GM21786 (cell line): Measurements from ENCODE around the gene TLE4.

ENCODE experiments used
- ATAC-seq: cut with Tn5 transposase; IDR thresholded peaks from one replicate; pipeline ENCODE4 v1.9.1; 2021; ENCODE audit not compliant: unreplicated experiment

Gene TLE4

DNA sequence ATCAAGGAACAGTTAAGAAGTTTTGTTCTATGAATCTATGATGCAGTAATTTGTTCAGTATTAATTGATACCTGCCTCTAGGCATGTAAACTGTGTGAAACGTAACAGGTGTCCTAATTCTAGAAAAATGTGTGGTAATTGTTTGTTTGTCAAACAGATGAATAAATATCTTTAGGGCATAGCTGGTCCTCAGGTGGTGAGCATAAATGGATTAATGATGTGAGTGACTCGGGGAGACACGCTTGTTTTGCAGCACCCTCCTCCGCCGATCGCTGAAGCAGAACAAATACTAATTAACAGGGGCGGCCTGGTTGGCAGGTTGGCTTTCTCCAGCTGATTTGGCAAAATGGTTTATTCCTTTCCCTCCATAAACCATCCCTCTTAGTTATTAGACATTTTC lies 88.8 kb downstream of the TLE4 start:
- no peak for ATAC-seq

DNA sequence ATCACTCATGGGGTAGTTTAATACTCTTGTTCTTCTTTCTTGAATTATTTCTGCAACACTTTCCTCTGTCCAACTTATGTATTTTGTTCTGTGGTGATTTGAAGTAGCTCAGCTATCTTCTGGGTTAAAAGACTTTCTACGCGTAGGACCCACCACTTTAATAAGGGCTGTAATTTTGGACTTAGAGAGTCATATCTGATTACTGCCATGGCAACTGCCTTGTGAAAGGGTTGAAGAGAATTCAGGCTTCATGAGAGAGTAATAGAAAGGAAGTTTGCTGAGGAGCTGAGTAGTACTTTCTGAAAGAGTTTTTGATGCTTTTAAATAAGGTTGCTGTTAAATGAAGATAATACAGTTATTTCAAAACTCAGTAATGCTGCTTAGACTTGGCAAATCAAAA lies 89.5 kb downstream of the TLE4 start:
- ATAC-seq: no peak

DNA sequence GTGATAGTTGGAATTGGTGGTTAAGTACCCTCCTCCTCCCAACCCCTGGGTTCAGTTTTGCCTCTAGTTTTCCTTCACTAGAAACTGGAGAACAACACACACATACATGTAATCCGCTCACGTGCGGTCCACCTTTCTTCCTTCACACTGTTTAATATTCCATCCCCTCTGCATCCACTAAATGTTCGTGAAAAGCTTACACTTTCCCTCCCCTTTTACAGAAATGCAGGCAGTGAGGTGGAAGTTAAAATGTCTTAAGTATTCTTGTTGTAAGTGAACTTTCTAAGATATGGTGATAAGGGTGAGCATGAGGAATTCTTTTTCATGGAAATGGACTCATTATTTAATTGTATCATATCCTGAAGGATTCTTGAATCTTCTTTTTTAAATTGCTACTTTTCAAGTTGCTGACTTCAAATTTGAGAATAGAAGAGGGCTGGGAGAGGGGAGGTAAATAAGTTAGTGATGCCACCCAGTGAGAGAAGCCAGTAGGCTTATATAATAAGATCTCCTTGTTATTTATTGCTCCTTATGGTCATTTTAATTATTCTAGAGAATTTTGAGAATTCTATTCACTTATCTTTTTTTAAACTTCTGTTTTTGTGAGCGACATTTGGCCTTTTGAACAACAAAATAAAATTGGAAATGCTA lies 90.2 kb downstream of the TLE4 start:
- ATAC-seq: no peak

DNA sequence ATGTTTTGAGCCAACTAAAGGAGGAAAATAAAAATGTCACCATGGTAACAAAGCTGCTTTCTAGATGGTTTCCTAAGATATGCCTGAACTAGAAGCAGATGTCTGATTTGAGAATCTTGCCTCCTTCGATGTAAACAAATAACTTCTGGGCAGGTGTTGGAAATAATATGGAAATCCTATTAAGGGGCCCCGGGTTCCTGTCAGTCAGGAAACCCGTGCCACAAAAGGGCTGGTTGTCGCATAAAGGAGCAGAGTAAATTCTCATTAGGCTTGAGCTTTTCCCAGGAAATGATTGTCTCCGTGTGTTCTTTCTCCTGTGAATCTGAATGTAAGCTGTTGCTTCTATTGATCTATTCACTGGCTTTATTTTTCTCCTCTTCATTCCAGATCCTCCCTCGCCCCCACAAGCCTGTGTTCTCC lies 90.8 kb downstream of the TLE4 start:
- ATAC-seq: no peak

GRCh38 chr9:79663300-79663699 lies 91.5 kb downstream of the TLE4 start:
- no peak for ATAC-seq

GRCh38 chr9:79663878-79664277 lies 92.1 kb downstream of the TLE4 start:
- ATAC-seq: no peak

GRCh38 chr9:79664375-79664831 lies 92.6 kb downstream of the TLE4 start:
- ATAC-seq: no peak

DNA sequence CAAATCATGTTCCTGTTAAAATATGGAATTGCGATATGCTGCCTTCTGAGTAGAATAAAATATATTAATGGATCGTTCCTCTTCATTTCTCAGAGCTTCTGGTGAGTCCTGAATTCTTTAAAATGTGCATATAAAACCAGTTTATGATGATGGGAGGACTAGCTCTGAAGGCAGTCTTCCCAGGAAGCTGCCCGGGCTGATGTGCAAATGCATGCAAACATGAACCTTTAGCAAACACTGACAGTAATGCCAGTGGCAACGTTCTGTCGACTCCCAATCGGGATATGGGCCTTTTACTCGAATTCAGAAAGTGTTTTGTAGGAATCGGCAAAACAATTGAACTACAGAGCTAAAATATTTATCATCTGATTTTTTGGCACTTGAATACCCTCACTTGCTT lies 93.6 kb downstream of the TLE4 start:
- no peak for ATAC-seq

DNA sequence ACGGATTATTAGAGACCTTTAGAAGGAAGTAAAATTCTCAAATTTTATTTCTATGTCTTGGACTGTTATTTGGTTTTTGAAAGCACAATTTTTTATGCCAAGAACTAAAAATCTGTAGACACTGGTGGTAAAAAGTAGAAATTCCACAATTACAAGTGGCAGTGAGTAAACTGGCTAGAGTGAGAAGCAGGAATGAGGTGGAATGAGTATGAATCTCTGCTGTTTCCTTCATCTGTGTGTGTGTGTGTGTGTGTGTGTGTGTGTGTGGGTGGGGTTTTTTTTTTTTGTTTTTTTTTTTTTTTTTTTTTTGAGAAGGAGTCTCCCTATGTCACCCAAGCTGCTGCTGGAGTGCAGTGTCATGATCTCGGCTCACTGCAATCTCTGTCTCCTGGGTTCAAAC lies 94.2 kb downstream of the TLE4 start:
- no peak for ATAC-seq

DNA sequence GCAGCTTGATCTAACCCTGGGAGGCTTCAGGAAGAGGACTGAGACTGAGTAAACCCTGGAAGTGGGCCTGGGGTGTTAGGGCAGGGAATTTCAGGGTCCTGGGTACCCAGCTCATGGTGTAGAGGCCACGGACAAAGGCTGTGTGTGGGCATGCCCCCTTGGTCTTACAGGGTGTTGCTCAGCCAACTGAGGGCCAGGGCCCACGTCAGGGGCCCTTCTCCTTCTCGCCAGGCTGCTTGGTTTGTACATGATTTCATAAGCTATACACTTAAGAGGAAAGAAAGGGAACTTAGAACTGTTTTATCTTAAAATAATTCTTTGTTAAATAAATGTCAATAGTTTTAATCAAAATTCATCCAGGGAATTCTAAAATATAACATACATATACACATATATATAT lies 95.4 kb downstream of the TLE4 start:
- no peak for ATAC-seq

GRCh38 chr9:79667817-79668436 lies 96.2 kb downstream of the TLE4 start:
- no peak for ATAC-seq

DNA sequence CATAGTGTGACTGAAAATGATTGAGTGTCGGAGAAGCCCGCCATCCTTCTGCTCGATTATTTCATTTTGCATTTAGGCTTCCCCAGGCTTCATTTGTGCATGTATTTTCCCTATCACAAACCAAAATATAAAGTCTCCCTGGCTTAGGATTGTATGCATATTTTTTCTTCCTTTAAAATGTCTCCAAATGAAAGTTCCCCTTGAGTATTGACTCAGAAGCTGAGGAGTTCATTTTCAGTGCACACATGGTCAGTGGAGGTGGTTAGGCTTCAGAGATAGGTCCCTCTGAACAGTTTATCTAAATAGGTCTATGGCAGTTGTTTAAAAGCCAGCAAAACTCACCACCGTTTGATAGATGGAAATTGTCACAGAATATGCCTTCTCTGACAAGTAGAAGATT lies 97.2 kb downstream of the TLE4 start:
- no peak for ATAC-seq

DNA sequence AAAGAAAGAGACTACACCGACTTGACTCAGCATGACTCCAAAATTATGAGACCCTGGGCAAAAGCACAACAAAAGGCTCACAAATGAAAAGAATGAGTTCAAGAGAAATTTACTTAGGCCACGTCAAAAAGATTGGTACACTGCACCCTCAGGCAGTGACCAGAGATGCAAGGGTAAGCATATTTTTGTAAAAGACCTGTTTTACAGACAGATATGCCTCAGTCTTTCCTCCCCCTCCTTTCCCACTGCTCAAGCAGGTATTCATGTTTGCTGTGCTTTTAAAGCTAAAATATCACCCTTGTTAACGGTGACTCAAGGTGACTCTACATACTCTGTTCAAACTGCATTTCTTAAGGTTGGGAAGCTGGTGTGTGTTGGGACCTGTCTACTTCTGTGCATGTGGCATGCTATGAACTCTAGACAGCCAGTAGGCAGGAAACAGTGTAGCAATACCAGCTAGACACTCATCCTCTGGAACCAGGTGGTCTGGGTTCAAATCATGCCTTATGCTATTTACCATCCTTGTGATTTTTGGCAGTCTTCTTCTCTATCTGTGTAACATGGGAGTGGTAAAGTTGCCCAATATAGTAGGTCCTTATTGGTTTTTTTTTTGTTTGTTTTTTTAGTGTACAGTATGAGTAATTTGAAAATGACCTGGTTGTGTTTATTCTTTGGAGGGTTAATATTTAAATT lies 98.7 kb downstream of the TLE4 start:
- no peak for ATAC-seq

GRCh38 chr9:79671558-79671957 lies 99.8 kb downstream of the TLE4 start:
- ATAC-seq: no peak

DNA sequence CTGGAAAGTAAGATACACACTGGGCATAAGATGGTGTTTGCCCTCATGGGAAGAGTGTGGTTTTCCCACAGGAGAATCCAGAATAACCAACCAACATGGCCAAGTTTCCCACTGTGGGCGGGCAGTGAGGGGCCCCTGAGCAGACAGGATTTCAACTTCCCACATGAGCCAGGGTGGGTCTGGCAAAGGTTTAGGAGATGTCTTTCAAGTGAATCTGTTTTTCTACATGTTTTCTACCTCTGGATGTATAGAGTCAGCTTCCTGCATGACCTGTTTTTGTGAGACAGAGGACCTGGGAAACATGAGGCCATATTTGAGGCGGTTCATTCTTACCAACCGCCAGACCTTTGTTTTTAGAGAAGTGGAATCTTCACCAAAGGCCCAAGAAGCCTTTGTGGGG lies 100.5 kb downstream of the TLE4 start:
- no peak for ATAC-seq

DNA sequence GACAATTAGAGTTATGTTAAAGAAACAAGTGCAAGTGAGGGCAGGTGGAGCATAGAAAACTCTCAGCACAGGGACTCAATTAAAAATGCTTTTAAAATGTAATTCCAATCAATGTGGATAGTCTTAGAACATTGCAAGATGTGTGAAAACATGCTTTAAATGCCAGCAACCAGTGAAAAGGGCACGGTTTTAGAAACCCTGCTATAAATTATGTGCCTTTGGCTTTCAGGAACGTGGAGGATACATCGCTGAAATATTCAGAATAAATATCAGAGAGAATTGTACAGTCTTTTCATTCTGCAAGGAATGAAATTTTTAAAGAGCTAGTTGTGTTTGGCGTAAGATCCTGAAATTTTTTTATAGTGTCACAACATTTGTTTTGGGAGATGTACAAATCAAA lies 101.1 kb downstream of the TLE4 start:
- ATAC-seq: no peak

GRCh38 chr9:79673614-79674013 lies 101.8 kb downstream of the TLE4 start:
- ATAC-seq: peak; percentile 80

GRCh38 chr9:79674052-79674777 lies 102.5 kb downstream of the TLE4 start:
- ATAC-seq: peak; percentile 43

DNA sequence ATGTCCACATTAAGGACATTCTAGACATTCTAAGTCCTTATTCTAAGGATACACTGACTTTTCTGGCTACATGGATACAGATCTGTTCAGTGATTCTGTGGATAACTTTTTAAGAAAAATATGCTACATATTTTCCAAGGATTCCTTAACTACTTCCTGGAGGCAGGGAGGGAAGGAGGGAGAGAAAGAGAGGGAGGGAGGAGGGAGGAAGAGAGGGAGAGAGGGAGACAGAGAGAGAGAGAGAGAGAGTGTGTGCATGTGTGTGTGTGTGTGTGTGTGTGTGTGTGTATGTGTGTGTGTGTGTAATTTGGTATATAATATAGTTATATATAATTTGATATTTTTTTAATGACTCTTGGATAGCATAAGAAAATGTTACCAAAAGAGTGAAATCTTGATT lies 109.8 kb downstream of the TLE4 start:
- ATAC-seq: no peak

DNA sequence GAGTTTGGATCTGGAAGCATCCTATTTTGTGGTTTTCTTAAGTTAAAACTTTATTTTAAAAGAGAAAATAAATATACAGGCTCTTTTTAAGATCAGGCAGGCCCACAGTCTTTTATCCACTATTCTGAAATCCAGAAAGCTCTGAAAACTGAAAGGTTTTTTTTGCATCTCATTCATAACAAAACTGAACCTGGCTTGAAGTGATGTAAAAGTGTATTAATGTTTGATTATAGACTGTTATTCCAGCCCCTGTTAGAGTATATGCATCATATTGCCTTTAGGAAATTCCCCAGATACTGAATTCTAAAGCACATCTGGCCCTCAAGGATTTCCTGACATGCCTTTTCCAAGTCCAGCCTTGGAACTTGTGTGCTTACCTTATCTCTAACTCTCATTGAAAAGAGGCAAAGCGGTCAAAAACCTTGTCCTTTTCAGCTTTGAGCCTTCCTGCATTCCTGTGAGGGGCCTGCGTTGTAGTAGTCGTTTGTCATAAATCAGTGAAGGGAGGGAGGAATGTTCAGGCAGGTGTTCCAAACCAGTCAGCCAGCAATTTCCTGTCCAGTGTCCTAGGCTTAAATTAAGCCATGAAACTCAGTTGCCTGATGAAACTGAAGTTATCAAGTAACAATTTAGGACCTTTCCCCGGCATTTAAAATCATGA lies 110.4 kb downstream of the TLE4 start:
- no peak for ATAC-seq

GRCh38 chr9:79684059-79684458 lies 112.3 kb downstream of the TLE4 start:
- ATAC-seq: no peak
